GM12872 (cell line): Measurements from ENCODE around the gene STARD5.

Experiments
- CTCF ChIP-seq: IDR thresholded peaks from 3 replicates; pipeline ENCODE4 v1.5.1; 2011; ENCODE audit warnings: low read depth, mild to moderate bottlenecking, low read length, moderate library complexity; ENCODE audit not compliant: insufficient read depth

Gene STARD5

GRCh38 chr15:81323944-81324881, at the start of gene STARD5:
Gene STARD5, minus strand, starts transcription at chr15:81324141. Its CDS starts 42 bp downstream, at chr15:81324099.
- no peak for TF ChIP-seq CTCF

- TF ChIP-seq CTCF = no peak
These were observed 49.2 kb upstream of the STARD5 start for GRCh38 chr15:81373176-81373575.

- no peak for TF ChIP-seq CTCF
These were observed 48.6 kb upstream of the STARD5 start for GRCh38 chr15:81372575-81372974.

GRCh38 chr15:81363718-81364500, 40.0 kb upstream of the STARD5 start:
- no peak for TF ChIP-seq CTCF

- no peak for TF ChIP-seq CTCF
These were observed 39.3 kb upstream of the STARD5 start for GRCh38 chr15:81363276-81363675.

- no peak for TF ChIP-seq CTCF
These were observed 38.8 kb upstream of the STARD5 start for GRCh38 chr15:81362790-81363189.

GRCh38 chr15:81361891-81362290, 38.0 kb upstream of the STARD5 start:
- TF ChIP-seq CTCF = no peak
